Erythroblast (primary cell): ENCODE measurements around the gene RMND1.

Experiments
- DNase-seq, 2 experiments: peaks; one replicate each; lab custom pipeline; 2025; lab: John Stamatoyannopoulos, UW
- GATA1 ChIP-seq: IDR thresholded peaks from 2 replicates; pipeline ENCODE4 v1.6.1; 2011; ENCODE audit warnings: low read depth, mild to moderate bottlenecking, control low read depth, low read length, moderate library complexity
- POLR2A ChIP-seq: IDR thresholded peaks from 2 replicates; pipeline ENCODE4 v1.6.1; 2011; ENCODE audit warnings: mild to moderate bottlenecking, low read length

The RMND1 gene

DNA sequence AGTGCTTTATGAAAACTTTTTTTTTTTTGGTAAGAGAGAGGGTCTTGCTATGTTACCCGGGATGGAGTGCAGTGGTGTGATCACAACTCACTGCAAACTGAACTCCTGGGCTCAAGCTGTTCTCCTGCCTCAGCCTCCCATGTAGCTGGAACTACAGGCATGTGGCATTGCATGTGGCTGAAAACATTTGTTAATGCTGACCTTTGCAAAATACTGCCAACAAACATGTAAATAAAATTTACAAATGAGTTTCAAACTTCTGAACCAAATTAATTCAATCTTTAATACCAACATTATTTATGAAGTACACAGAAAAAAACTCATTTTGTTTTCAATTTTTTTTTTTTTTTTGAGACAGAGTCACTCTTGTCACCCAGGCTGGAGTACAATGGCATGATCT lies 34.4 kb downstream of the RMND1 start:
- DNase-seq = no peak

DNA sequence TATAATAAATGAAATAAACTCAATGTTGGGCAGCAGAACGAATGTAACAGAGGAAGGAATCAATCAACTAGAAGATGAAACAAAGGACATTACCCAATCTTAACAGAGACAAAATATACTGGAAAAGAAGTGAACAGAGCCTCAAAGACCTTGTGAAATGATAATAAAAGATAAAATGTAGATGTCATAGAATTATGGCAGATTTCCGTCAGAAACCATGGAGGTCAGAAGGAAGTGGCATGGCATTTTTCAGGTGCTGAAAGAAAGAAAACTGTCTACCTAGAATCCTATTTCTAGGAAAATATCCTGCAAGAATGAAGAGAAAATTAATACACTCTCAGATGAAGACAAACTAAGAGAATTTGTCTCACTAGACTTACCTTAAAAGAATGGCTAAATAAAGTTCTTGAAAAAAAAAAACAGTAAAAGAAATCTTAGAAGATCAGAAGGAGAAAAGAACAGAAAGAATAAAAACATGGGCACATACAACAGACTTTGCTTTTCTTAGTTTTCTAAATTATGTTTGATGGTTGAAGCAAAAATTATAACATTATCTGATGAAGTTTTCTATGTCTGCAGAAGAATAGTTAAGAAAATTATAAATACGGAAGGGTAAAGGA lies 37.2 kb downstream of the RMND1 start:
- no peak for DNase-seq
- TF ChIP-seq POLR2A (no peak), GATA1 (no peak)

More for the DNA sequence above, 34.4 kb downstream of the RMND1 start:
- TF ChIP-seq POLR2A = no peak
- no peak for TF ChIP-seq GATA1

DNA sequence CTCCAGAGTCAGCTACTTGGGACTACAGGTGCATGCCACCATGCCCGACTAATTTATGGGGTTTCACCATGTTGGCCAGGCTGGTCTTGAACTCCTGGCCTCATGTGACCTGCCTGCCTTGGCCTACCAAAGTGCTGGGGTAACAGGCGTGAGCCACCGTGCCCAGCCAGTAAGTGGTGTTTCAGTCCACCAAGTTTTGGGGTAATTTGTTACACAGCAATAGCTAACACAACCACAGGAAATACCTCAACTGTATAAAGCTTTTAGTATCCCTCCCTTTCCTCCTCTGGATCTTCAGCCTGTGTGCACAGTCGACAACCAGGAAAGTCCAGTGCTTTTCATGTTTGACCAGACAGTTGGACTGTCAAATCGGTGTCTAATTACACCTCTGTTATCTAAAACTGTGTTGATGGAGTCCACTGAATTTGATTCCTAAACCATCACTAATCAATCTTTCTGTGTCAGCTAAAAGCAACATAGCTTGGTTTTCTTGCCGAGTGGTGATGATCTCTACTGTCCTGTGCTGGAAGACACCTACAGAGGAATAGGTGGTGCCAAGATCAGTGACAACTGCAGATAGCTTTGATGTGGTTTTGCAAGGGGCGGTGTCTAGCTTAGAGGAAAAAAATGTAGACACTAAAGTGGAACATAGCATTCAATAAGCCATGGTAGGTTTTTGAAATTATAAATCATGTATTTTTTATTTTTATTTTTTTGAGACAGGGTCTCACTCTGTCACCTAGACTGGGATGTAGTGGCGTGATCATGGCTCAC lies 38.4 kb downstream of the RMND1 start:
- no peak for DNase-seq
- TF ChIP-seq POLR2A = no peak

DNA sequence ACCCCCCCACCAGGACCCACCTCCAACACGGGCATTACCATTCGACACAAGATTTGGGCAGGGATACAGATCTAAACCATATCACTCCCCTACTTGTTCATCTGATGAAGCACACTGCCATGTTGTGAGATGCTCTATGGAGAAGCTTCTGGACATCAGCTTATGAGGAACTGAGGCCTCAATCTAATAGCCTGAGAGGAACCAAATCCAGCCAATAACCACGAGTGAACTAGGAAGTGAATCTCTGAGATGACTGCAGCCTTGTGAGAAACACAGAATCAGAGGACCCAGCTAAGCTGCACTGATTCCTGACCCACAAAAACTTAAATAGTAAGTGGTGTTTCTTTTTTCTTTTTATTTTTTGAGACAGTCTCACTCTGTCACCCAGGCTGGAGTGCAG lies 39.0 kb downstream of the RMND1 start:
- TF ChIP-seq GATA1 = no peak
- TF ChIP-seq POLR2A = no peak
- no peak for DNase-seq

DNA sequence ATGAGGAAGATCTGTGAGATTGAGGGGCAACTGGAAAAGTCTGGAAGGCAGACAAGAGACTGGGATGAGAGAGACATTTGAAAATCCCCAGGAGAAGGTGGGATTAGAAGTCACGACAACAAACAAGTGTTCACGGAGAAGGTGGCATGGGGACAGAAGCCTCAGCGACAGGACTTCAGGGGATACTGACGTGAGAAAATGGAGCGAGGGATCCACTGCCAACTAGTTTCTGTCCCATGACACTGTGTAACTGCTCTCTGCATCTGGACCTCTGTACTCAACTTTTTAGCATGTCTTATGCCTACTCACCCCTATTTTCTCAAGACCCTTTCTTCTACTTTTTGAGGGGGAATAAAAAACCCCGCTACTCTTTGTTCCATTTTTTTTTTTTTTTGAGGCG lies 42.2 kb downstream of the RMND1 start:
- DNase-seq = no peak
- no peak for TF ChIP-seq GATA1
- no peak for TF ChIP-seq POLR2A

DNA sequence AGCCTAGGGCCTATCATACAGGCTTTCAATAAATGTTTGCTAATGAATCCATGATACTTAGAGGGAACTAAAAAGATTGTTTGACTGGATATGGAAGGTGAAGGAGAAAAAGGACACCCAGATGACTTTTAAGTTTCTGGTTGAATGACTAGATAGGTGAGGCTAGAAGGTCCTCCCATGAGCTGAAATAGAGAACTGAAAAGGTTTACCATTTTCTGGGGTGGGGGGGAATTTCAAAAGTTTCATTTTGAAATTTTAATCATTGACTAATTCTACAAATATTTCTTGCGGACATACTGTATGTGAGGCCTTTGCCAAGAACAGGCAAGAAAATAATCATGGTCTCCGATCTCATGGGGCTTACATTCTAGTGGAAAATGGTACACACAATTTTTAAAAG lies 42.7 kb downstream of the RMND1 start:
- TF ChIP-seq POLR2A = no peak
- no peak for DNase-seq

DNA sequence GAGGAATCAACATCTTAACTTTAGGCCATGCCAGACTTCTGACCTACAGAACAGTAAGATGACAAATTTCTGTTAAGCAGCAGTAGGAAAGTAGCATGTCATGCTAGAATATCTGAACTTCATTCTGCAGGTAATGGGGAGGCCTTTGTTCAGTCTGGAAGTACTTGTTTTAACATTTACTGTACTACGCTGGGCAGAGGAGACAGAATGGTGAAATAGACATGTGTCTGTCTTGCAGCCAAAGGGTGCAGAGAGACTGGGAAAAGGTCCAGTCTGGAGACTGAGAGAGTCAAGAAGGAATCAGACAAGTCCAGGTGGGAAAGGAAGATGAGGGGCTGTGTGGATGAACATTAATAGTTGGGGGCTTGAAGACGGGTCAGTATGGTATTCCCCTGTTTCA lies 43.1 kb downstream of the RMND1 start:
- DNase-seq = no peak
- TF ChIP-seq GATA1 (no peak), POLR2A (no peak)

DNA sequence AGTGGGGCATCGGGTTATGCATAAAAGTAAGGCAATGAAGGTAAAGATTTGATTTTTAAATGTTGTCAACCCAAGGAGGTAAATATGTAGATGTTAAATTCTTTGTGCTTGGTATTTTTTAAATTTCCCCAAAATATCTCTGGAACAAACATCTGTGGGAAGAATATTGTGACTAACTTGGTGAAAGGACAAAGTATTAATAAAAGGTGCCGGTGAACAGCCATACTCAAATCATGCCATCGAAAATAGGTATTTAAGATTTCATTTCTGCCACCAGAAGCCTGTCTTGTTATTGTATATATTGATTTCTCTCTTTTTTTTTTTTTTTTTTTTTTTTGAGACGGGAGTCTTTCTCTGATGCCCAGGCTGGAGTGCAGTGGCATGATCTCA lies 48.0 kb downstream of the RMND1 start:
- TF ChIP-seq POLR2A (no peak), GATA1 (no peak)
- DNase-seq = no peak

DNA sequence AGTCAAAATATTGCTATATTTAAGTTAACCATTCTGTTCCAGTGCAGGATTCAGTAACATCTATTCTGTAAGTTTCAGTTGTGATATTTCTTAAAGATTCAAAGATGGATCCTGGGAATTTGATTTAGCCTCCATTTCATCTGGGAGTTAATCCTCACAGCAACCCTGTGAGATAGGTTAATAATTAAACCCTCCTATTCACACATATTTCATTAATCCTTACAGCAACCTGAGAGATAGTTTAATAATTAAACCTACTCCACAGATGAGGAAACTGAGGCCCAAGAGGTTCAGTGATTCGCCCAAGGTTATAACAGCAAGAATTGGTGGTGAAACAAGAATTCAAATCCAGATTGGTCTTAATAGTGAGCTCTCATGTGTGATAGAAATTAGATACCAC lies 49.7 kb downstream of the RMND1 start:
- no peak for DNase-seq
- TF ChIP-seq GATA1 = no peak
- no peak for TF ChIP-seq POLR2A

DNA sequence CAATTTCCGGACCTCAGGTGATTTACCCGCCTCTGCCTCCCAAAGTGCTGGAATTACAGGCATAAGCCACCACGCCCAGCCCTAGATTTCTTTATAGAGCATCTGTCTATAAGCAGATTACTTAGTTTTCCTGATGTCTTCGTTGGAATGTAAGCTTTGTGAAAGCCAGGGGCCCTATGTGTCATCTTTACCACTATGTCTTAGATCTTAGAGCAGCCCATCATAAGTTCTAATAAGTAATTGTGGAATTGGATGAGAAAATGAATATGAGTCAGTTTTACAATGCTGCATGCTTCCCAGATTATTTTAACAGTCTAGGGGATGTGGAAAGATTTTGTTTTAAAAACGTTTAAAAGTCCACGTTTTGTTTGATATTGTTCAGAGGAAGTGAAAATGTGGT lies 51.5 kb downstream of the RMND1 start:
- no peak for DNase-seq
- TF ChIP-seq GATA1 (no peak), POLR2A (no peak)

DNA sequence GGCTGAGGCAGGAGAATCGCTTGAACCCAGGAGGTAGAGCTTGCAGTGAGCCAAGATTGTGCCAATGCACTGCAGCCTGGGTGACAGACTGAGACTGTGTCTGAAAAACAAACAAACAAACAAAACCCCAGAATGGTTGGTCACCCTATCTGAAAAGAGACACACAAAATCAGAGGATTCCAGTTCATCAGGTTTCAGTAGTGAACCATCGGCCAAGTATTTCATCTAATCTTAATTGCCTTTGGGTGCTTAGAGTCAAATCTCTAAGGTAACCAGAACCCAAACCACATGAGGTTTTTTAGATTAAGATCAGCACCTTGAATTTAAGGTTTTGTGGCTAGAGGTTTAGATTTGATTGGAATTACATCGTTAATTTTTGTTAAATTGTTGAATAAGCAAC lies 52.2 kb downstream of the RMND1 start:
- TF ChIP-seq GATA1 (no peak), POLR2A (no peak)
- DNase-seq = no peak

DNA sequence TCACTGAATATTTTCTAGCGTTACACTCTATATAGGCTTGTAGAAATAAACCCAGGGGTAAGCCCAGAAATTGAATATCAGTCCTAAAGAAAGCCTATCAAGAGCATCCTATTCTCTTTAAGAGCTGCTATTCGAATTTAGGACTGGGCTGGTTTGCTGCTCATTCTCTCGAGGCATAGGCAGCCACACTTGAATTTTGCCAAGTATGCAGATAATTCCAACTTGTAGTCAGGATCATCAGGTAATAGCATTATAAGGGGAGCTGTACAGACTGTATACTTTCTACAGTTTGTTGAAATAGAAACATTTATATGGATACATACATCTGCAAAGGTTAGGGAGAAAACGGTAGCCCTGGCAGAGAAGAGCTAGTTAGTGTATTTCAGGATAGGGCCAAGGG lies 58.5 kb downstream of the RMND1 start:
- no peak for DNase-seq
- no peak for TF ChIP-seq POLR2A
- no peak for TF ChIP-seq GATA1

DNA sequence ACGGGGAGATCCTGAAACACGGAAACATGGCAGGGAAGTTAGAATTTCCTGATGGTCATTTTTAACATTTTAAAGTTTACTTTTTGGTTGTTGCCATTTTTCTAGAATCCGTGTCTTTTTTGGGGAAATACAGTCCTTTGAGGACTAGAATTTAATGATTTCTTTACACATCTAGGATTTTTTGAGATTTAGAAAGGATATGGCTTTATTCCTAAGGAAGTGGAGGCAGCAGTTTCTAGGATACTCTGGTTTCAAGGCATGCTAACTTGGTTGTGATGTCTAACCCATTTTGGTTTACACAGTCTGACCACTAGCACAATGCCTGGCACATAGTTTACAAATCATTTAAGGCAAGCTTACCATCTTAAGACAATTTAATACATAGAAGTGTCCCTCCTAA lies 59.5 kb downstream of the RMND1 start:
- TF ChIP-seq GATA1 (no peak), POLR2A (peak; percentile 17)
- peak in 1 of 2 experiments; percentile 38 for DNase-seq

DNA sequence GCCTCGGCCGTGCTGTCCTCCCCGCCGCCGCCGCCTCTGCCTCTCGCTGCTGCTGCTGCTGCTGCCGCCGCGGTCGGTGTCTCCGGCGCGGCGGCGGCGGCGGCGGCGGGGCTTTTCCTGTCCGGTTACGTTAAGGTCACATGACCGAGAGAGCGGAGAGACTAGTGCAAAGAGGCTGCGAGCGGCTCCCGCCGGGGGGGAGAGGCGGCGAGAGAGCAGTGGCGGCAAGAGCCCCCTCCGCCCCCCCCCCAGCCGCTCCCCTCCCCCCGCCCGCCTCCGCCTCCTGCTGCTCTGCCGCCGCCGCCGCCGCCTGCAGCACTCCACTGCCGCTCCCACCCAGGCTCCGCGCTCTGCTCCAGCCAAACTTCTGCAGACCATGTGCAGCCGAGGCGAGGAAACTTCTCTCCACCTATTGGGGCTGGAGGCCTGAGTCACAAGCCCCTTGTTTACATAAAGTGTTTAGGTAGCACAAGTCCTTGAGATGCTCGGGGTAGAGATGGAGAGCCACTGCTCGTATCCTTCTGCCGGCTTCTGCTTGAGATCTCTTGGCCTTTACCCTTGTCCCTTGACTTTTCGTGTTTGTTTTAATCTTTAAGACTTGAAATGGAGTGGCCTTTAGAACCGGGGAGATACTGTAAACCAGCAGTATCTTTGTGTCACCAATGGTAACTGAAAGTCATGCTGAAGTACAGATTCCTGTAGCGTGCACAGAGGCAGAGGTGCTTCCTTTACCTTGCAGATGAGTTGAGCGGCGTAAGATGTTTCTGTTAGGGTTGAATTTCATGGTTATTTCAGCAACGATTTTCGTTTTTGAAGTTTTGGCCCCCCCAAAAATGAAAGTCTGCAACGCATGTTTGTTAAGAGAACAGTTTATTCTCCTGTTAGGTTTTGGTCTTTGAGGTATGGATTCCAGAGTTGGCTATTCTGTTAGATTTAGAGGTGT lies 60.2 kb downstream of the RMND1 start, which contains the start of gene ZBTB2:
Gene ZBTB2, minus strand, starts transcription at position 89 of the 943 bp plus-strand sequence. CDS start 17,922 bp downstream, outside the sequence.
- peak; percentile 84 for DNase-seq
- TF ChIP-seq POLR2A = peak; percentile 4
- no peak for TF ChIP-seq GATA1
